Measurements from ENCODE around the gene LRPPRC.

Gene LRPPRC

DNA sequence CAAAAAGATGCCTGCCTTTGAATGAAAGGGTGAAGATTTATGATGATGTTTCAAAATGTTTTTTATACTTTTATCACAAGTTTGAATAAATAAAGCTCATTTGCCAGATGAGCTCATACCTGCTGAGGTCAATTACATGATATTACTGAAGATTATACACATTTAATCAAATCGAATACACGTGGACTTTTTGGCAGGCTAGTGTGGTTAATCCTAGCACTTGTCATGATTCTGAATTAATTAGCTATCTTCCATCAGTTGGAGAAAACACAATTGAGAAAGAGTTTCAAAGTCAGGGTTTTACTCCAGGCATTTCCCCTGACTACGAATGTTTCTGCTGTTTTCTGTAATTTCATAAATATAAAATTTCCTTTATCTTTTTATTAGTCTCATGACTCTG is 54.4 kb downstream of the LRPPRC start:
- TF ChIP-seq CTCF (conservative IDR thresholded peaks at IDR 0.05; ENCODE audit: low read length): no peak
- no peak for DNase-seq (ENCODE audit: low read depth)
- H3K4me3 ChIP-seq (ENCODE audit: low read length): no peak overlapping the region

DNA sequence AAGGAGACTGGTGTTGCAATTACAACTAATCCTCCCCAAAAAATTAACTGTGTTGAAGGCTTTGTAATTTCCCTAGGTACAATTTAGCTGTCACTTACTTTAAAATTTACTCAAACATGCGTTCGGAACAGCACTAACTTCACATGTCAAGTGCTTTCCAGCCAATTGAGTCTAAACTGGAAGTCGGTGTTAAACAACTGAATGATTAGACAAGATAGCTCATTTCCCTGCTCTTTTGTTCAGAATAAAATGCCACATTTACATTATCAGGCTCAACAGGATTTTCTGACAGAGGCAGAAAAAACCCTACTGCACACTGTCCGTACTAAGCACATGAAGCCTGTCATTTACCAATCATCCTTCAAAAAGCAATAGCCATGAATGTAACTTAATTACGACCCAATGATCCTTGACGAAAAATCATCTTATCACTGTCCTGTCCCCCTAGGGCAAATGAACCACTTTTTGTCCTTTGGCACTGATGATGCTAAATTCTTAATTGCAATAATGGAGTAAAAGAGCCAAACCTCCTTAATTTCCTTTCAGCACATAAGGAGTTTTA is 56.0 kb downstream of the LRPPRC start:
- no peak for DNase-seq (ENCODE audit: low read depth)
- no peak overlapping the region for H3K4me3 ChIP-seq (ENCODE audit: low read length)
- no peak for TF ChIP-seq CTCF (conservative IDR thresholded peaks at IDR 0.05; ENCODE audit: low read length)

DNA sequence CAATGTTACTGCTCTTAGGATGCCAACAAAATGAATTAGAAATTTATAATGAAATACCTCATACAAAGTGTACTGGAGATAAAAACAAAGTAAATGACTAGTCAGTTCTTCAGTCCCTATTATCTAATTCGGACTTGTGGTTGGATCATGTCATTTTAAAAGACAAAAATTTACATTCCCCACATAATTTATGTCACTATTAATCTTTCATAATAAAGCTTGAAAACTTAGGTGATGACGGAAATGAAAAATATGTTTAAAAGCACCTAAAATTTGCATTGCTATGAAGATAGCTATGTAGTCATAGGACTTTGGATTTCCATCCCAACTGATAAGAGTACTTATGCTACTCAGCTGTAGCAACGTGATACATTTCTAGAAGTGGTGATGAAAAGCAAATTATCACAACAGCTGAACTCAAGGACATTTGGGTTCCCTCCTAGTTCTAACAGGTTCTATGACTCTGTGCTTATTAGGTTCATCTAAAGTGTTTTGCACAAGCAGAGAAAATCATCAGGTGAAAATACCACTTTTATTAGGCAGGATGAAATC is 58.4 kb downstream of the LRPPRC start:
- no peak for TF ChIP-seq CTCF (conservative IDR thresholded peaks at IDR 0.05; ENCODE audit: low read length)
- no peak overlapping the region for H3K4me3 ChIP-seq (ENCODE audit: low read length)
- DNase-seq (ENCODE audit: low read depth): no peak

- no peak for TF ChIP-seq CTCF (conservative IDR thresholded peaks at IDR 0.05; ENCODE audit: low read length)
- H3K4me3 ChIP-seq (ENCODE audit: low read length): no peak overlapping the region
- DNase-seq (ENCODE audit: low read depth): no peak
Observed at GRCh38 chr2:43934567-43934966, 61.2 kb downstream of the LRPPRC start.

- TF ChIP-seq CTCF (conservative IDR thresholded peaks at IDR 0.05; ENCODE audit: low read length): no peak
- H3K4me3 ChIP-seq (ENCODE audit: low read length): no peak overlapping the region
- no peak for DNase-seq (ENCODE audit: low read depth)
Observed at GRCh38 chr2:43931293-43931692, 64.5 kb downstream of the LRPPRC start.

DNA sequence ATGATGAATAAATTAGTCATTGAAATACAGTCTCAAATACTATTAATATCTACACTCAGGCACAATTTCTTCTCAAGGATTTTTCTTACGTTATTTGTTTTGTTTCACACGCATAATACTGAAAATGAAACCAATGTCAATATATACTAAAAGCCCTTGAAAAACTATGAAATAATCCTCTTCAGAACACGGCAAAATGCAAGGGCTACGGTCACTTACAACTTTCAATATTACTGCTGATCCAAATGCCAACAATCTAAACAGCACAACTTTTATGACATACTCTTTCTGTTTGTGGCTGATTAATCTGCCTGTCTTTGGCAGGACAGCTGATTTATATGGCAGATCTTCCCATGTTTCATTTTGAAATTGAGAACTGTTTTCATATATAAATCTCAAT is 68.3 kb downstream of the LRPPRC start:
- H3K4me3 ChIP-seq (ENCODE audit: low read length): no peak overlapping the region
- DNase-seq (ENCODE audit: low read depth): no peak
- TF ChIP-seq CTCF (conservative IDR thresholded peaks at IDR 0.05; ENCODE audit: low read length): no peak

- H3K4me3 ChIP-seq (ENCODE audit: low read length): no peak overlapping the region
- no peak for TF ChIP-seq CTCF (conservative IDR thresholded peaks at IDR 0.05; ENCODE audit: low read length)
- DNase-seq (ENCODE audit: low read depth): no peak
Observed at GRCh38 chr2:43925431-43925830, 70.4 kb downstream of the LRPPRC start.

All from AG10803 (cell line).